Type B pancreatic cell (in vitro differentiated cells): Measurements from ENCODE around the gene LCE3E. TPM values are rescaled to one million over a fixed set of nuclear protein-coding genes. Genes with fewer than 3 reads are reported as not detected.

ENCODE experiments used
- DNase-seq: peaks from one replicate; pipeline ENCODE4 v3.0.0; 2021; ENCODE audit warnings: mixed read lengths; ENCODE audit not compliant: unreplicated experiment; ENCODE audit errors: extremely low spot score
- H3K27ac Mint-ChIP-seq: 2 replicates; pipeline ENCODE4 v1.8.0; 2021; ENCODE audit warnings: mild to moderate bottlenecking, mixed read lengths
- H3K27me3 Mint-ChIP-seq: 2 replicates; pipeline ENCODE4 v1.8.0; 2021; ENCODE audit warnings: mixed read lengths
- H3K36me3 Mint-ChIP-seq: 2 replicates; pipeline ENCODE4 v1.8.0; 2021; ENCODE audit warnings: mixed read lengths
- H3K4me1 Mint-ChIP-seq: one replicate; pipeline ENCODE4 v1.8.0; 2021; ENCODE audit warnings: mixed read lengths; ENCODE audit not compliant: unreplicated experiment
- H3K4me3 Mint-ChIP-seq: 2 replicates; pipeline ENCODE4 v1.8.0; 2021; ENCODE audit warnings: mild to moderate bottlenecking, mixed read lengths
- H3K9me3 Mint-ChIP-seq: 2 replicates; pipeline ENCODE4 v1.8.0; 2021; ENCODE audit warnings: mixed read lengths
- long read RNA-seq: library from polyadenylated mRNA; unstranded; transcript quantifications from one replicate; pipeline ENCODE4 v2.0.0, GENCODE V29; 2020
- total RNA-seq: library from RNA; stranded (reverse); gene quantifications from 2 replicates; pipeline ENCODE4 v1.2.1, GENCODE V29; 2021; ENCODE audit warnings: low replicate concordance
- TF ChIP-seq, protein P1 (sequence below): fragments of 200-600 bp; sonication (generic); conservative IDR thresholded peaks from 2 replicates; pipeline ENCODE4 v1.5.0; 2021; ENCODE audit warnings: antibody characterized with exemption, mild to moderate bottlenecking

Gene LCE3E, protein sequence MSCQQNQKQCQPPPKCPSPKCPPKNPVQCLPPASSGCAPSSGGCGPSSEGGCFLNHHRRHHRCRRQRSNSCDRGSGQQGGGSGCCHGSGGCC
- not detected in 2 replicates for total RNA-seq
- long read RNA-seq: 0 reads

DNA sequence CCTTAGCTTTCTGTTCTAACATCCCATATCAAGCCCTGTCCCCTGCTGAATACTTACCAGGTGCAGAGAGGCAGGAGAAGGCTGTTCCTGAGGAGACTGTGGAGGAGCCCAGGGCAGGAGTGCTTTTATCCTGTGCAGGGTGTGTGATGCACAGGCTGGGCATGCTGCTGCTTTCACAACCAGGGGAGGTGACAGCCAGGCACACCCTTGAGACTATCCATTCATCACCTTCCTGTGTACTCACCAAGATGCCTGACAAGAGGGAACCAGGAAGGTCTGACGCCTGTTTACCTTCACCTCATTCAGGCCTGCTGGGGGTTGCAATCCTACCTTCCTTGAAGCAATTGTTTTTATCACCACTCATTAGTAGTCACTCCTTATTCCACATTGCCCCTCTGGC lies at the start of gene LCE3E:
Gene LCE3E, minus strand, starts transcription at position 100 of the 400 bp plus-strand sequence. CDS start 572 bp downstream, outside the sequence.
- Mint-ChIP-seq H3K4me1 (no peaks in the 10 kb centered on the region), H3K9me3 (peaks cover 9% of the 10 kb centered on the region), H3K4me3 (no peak within 1 kb of the TSS), H3K27me3 (no peaks in the 10 kb centered on the region), H3K36me3 (no peaks in the 10 kb centered on the region), H3K27ac (no peak within 1 kb of the TSS)
- DNase-seq: no peak
- TF ChIP-seq, protein P1, sequence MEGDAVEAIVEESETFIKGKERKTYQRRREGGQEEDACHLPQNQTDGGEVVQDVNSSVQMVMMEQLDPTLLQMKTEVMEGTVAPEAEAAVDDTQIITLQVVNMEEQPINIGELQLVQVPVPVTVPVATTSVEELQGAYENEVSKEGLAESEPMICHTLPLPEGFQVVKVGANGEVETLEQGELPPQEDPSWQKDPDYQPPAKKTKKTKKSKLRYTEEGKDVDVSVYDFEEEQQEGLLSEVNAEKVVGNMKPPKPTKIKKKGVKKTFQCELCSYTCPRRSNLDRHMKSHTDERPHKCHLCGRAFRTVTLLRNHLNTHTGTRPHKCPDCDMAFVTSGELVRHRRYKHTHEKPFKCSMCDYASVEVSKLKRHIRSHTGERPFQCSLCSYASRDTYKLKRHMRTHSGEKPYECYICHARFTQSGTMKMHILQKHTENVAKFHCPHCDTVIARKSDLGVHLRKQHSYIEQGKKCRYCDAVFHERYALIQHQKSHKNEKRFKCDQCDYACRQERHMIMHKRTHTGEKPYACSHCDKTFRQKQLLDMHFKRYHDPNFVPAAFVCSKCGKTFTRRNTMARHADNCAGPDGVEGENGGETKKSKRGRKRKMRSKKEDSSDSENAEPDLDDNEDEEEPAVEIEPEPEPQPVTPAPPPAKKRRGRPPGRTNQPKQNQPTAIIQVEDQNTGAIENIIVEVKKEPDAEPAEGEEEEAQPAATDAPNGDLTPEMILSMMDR: no peak

DNA sequence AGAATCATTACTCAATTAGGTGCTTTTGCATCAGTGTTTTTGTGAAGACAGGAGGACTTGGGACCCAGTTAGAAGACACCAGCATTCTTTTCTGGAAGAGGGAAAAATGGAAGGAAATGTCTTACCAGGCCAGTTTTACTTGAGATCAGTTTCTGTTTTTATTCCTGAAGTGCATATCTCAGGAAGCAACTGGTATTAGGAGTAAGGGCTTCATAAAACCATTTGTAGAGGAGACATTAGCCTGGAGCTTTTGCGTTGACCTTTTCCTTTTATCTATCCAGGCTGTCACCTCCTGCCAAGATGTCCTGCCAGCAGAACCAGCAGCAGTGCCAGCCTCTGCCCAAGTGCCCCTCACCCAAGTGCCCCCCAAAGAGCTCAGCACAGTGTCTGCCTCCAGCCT lies 46.9 kb upstream of the LCE3E start, which contains the start of gene LCE3B:
Gene LCE3B, plus strand, starts transcription at position 301 of the 400 bp plus-strand sequence. Its CDS starts 0 bp downstream, at position 301.
- H3K27ac Mint-ChIP-seq: no peak within 1 kb of the TSS
- H3K27me3 Mint-ChIP-seq: no peaks in the 10 kb centered on the region
- peaks cover 2% of the 10 kb centered on the region for H3K9me3 Mint-ChIP-seq
- TF ChIP-seq, protein P1: no peak
- H3K4me3 Mint-ChIP-seq: no peak within 1 kb of the TSS
- H3K4me1 Mint-ChIP-seq: no peaks in the 10 kb centered on the region
- no peak for DNase-seq
- no peaks in the 10 kb centered on the region for H3K36me3 Mint-ChIP-seq

DNA sequence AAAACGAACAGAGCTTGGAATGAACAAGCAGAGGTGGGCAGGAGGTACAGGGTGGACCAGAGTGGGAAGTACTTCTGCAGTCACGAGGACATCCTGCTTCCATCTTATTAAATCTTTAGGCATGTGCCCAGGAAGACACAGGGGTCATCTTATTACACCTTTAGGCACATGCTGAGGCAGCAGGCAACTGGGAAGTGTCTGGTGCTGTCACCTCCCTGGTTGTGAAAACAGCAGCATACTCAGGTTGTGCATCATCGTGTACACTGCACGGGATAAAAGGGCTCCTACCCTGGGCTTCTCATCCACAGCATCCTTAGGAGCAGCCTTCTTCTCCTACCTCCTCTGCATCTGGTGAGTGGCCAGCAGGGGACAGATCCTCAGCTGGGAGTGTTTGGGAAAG lies 33.4 kb upstream of the LCE3E start, which contains the start of gene LCE3C:
Gene LCE3C, plus strand, starts transcription at position 301 of the 400 bp plus-strand sequence. CDS start 498 bp downstream, outside the sequence.
- Mint-ChIP-seq H3K4me1 (no peaks in the 10 kb centered on the region), H3K27me3 (no peaks in the 10 kb centered on the region), H3K9me3 (no peaks in the 10 kb centered on the region), H3K36me3 (no peaks in the 10 kb centered on the region), H3K27ac (no peak within 1 kb of the TSS), H3K4me3 (no peak within 1 kb of the TSS)
- no peak for DNase-seq
- TF ChIP-seq, protein P1: no peak

DNA sequence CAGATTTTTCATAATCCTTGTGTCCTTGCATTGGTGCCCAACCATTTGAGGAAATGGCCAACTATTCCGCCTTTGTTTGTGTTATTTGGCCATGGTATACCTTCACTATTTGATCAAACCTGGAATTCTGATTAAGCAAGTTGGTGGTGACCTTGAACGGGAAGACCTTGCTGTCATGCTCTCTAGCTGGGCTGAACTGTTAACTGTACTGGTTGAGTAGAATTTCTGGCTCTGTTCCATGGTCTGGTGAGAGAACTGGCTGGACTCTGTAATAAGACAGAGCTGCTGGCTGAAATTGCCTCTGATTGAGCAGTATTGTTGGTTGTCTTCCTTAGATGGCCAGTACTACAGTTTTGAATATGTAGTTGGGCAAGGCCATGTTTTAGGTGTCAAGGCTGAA lies 30.4 kb upstream of the LCE3E start:
- no peaks in the 10 kb centered on the region for H3K27me3 Mint-ChIP-seq
- H3K4me1 Mint-ChIP-seq: no peaks in the 10 kb centered on the region
- no peaks in the 10 kb centered on the region for H3K36me3 Mint-ChIP-seq
- no peak overlapping the region for H3K4me3 Mint-ChIP-seq
- H3K27ac Mint-ChIP-seq: no peak overlapping the region
- DNase-seq: no peak
- no peaks in the 10 kb centered on the region for H3K9me3 Mint-ChIP-seq
- TF ChIP-seq, protein P1: no peak

DNA sequence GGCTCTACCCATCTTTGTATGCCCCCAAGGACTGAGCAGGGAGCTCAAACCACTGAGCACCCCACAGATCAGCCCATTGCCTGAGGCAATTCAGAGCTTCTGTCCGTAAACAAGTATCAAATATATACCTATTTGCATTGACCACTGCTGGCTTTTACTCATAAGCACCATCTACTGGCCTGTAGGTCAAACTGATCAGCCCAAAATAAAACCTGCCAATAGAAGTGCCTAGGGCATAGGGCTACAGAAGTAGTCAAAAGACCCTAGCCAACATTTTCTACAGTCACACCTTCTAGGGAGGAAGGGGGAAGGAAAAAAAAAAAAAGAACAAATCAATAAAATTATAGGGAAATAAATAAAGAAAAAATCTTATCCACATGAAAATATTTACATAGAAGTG lies 19.0 kb upstream of the LCE3E start:
- no peaks in the 10 kb centered on the region for H3K4me1 Mint-ChIP-seq
- no peaks in the 10 kb centered on the region for H3K9me3 Mint-ChIP-seq
- TF ChIP-seq, protein P1: no peak
- H3K4me3 Mint-ChIP-seq: no peak overlapping the region
- DNase-seq: no peak
- H3K36me3 Mint-ChIP-seq: no peaks in the 10 kb centered on the region
- H3K27me3 Mint-ChIP-seq: no peaks in the 10 kb centered on the region
- no peak overlapping the region for H3K27ac Mint-ChIP-seq
